ENCODE measurements around the gene TTN.
"Not testable (repeated sequence)": the region's sequence is repeated elsewhere in the genome, so short reads cannot be mapped to it uniquely, and the experiment has no call there.

Gene TTN

GRCh38 chr2:178679891-178680290, 127.3 kb downstream of the TTN start:
- TF ChIP-seq, protein P1, sequence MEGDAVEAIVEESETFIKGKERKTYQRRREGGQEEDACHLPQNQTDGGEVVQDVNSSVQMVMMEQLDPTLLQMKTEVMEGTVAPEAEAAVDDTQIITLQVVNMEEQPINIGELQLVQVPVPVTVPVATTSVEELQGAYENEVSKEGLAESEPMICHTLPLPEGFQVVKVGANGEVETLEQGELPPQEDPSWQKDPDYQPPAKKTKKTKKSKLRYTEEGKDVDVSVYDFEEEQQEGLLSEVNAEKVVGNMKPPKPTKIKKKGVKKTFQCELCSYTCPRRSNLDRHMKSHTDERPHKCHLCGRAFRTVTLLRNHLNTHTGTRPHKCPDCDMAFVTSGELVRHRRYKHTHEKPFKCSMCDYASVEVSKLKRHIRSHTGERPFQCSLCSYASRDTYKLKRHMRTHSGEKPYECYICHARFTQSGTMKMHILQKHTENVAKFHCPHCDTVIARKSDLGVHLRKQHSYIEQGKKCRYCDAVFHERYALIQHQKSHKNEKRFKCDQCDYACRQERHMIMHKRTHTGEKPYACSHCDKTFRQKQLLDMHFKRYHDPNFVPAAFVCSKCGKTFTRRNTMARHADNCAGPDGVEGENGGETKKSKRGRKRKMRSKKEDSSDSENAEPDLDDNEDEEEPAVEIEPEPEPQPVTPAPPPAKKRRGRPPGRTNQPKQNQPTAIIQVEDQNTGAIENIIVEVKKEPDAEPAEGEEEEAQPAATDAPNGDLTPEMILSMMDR (IDR thresholded peaks at IDR 0.05; ENCODE audit: borderline replicate concordance, control extremely low read depth, extremely low read depth, insufficient read depth, missing control alignments), result no peak
- in situ Hi-C loops (cut with MboI; ENCODE audit: low sequenced_read_pairs, unreplicated experiment), result no loop called here
- DNase-seq (ENCODE audit: low spot score), result no peak

DNA sequence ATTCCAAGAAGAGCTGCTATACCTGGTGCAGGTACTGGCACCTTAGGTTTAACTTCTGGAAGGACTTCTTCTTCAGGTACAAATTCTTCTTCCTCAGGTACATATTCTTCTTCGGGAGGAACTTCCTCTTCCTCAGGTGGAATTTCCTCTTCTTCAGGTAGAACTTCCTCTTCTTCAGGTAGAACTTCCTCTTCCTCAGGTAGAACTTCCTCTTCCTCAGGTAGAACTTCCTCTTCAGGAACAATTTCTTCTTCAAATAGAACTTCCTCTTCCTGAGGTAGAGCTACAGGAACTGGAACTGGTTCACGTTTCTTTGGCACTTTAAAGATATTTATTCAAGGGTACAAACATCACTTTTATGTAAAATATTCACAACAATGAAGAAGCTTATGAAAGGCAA, 129.6 kb downstream of the TTN start:
- no peak for DNase-seq (ENCODE audit: low spot score)
- TF ChIP-seq, protein P1 (IDR thresholded peaks at IDR 0.05; ENCODE audit: borderline replicate concordance, control extremely low read depth, extremely low read depth, insufficient read depth, missing control alignments), result no peak
- in situ Hi-C loops (cut with MboI; ENCODE audit: low sequenced_read_pairs, unreplicated experiment), result no loop called here

GRCh38 chr2:178676046-178676445, 131.2 kb downstream of the TTN start:
- in situ Hi-C loops (cut with MboI; ENCODE audit: low sequenced_read_pairs, unreplicated experiment), result no loop called here
- DNase-seq (ENCODE audit: low spot score), result no peak
- TF ChIP-seq, protein P1 (IDR thresholded peaks at IDR 0.05; ENCODE audit: borderline replicate concordance, control extremely low read depth, extremely low read depth, insufficient read depth, missing control alignments), result no peak

- TF ChIP-seq, protein P1 (IDR thresholded peaks at IDR 0.05; ENCODE audit: borderline replicate concordance, control extremely low read depth, extremely low read depth, insufficient read depth, missing control alignments), result no peak
- in situ Hi-C loops (cut with MboI; ENCODE audit: low sequenced_read_pairs, unreplicated experiment), result no loop called here
- no peak for DNase-seq (ENCODE audit: low spot score)
Observed at GRCh38 chr2:178674122-178674521, 133.1 kb downstream of the TTN start.

DNA sequence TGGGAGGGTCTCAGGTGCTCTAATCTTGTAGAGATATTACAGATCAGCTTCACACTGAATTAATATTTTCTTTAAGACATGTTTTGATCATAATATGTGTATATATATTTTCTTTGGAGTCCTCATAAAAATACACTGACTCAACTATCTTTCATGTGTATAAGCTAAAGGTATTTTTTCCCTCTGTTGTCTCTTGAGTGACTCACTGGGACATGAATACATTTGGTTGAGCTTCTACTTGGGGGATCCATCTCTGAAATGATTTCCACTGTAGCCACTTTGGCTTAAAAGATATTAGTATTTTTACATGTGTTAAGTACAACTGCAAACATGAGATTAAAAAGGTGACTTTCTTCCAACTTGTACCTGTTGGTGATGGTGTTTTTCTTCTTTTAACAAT, 140.8 kb downstream of the TTN start:
- DNase-seq (ENCODE audit: low spot score), result no peak
- in situ Hi-C loops (cut with MboI; ENCODE audit: low sequenced_read_pairs, unreplicated experiment), result no loop called here

DNA sequence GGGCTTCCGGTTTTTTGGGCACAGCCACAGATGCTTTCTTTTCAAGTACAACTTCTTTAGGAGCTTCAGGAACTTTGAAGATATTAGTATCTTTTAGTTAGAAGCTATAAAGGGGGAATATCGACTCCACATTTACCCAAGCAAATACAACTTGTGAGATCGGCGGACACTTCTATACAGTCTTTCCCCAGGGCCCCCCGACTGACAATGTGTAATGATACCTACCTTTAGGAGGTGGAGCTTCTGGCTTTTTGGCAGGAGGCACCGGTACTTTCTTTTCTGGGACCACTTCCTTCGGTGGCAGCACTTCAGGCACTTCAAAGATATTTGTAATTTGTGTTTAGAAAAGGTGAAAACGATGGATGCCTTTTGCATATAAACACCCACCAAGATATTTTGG, 148.7 kb downstream of the TTN start:
- in situ Hi-C loops (cut with MboI; ENCODE audit: low sequenced_read_pairs, unreplicated experiment); DNase-seq (ENCODE audit: low spot score): not testable (repeated sequence)

More for the DNA sequence above, 140.8 kb downstream of the TTN start:
- TF ChIP-seq, protein P1 (IDR thresholded peaks at IDR 0.05; ENCODE audit: borderline replicate concordance, control extremely low read depth, extremely low read depth, insufficient read depth, missing control alignments), result no peak

- no peak for DNase-seq (ENCODE audit: low spot score)
- TF ChIP-seq, protein P1 (IDR thresholded peaks at IDR 0.05; ENCODE audit: borderline replicate concordance, control extremely low read depth, extremely low read depth, insufficient read depth, missing control alignments), result no peak
- in situ Hi-C loops (cut with MboI; ENCODE audit: low sequenced_read_pairs, unreplicated experiment), result no loop called here
Observed at GRCh38 chr2:178650554-178650953, 156.7 kb downstream of the TTN start.
